Measurements from ENCODE around the gene PEPD. TPM values are rescaled to one million over a fixed set of nuclear protein-coding genes. Genes with fewer than 3 reads are reported as not detected.

PEPD gene
- total RNA-seq, 1 experiment from 2014 or later, result 116 TPM

GRCh38 chr19:33503030-33503429 is 18.6 kb downstream of the PEPD start:
- TF ChIP-seq, protein P1, sequence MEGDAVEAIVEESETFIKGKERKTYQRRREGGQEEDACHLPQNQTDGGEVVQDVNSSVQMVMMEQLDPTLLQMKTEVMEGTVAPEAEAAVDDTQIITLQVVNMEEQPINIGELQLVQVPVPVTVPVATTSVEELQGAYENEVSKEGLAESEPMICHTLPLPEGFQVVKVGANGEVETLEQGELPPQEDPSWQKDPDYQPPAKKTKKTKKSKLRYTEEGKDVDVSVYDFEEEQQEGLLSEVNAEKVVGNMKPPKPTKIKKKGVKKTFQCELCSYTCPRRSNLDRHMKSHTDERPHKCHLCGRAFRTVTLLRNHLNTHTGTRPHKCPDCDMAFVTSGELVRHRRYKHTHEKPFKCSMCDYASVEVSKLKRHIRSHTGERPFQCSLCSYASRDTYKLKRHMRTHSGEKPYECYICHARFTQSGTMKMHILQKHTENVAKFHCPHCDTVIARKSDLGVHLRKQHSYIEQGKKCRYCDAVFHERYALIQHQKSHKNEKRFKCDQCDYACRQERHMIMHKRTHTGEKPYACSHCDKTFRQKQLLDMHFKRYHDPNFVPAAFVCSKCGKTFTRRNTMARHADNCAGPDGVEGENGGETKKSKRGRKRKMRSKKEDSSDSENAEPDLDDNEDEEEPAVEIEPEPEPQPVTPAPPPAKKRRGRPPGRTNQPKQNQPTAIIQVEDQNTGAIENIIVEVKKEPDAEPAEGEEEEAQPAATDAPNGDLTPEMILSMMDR (IDR thresholded peaks at IDR 0.05; ENCODE audit: insufficient read depth in 1 of 2, low read depth in 1 of 2, low read length in 1 of 2, severe bottlenecking in 1 of 2, unreplicated experiment in 1 of 2), result no peak
- H3K36me3 Mint-ChIP-seq (ENCODE audit: insufficient read depth, unreplicated experiment), result peaks cover 13% of the 10 kb centered on the region
- H3K9me3 Mint-ChIP-seq (ENCODE audit: unreplicated experiment), result no peaks in the 10 kb centered on the region
- ChIA-PET POLR2A (no interaction called here), CTCF (no interaction called here)
- H3K27me3 Mint-ChIP-seq (ENCODE audit: insufficient read depth, unreplicated experiment), result no peaks in the 10 kb centered on the region
- H3K9me3 ChIP-seq, result no peaks in the 10 kb centered on the region
- H3K27ac Mint-ChIP-seq (ENCODE audit: unreplicated experiment), result no peak overlapping the region
- H3K4me3 ChIP-seq (ENCODE audit: low read depth, low read length), result no peak overlapping the region
- no peaks in the 10 kb centered on the region for H3K4me1 ChIP-seq
- H3K4me1 Mint-ChIP-seq (ENCODE audit: low read depth, unreplicated experiment), result no peaks in the 10 kb centered on the region
- no peaks in the 10 kb centered on the region for H3K27me3 ChIP-seq (replicated peaks; ENCODE audit: control insufficient read depth, insufficient read depth, low read length)
- no peak overlapping the region for H3K4me3 Mint-ChIP-seq (ENCODE audit: unreplicated experiment)
- no peaks in the 10 kb centered on the region; the same call in 1 of the 2 replicates for H3K36me3 ChIP-seq (ENCODE audit: control insufficient read depth, insufficient read depth, low read length)
- no peak for DNase-seq
- intact Hi-C loops (cut with micrococcal nuclease; ENCODE audit: unreplicated experiment), result no loop called here
- BruUV-seq (replicated peaks), result no TSS peak

GRCh38 chr19:33502521-33502920 is 19.1 kb downstream of the PEPD start:
- Histone ChIP-seq H3K4me3 (ENCODE audit: low read depth, low read length) (no peak overlapping the region), H3K36me3 (ENCODE audit: control insufficient read depth, insufficient read depth, low read length) (no peaks in the 10 kb centered on the region; the same call in 1 of the 2 replicates), H3K4me1 (no peaks in the 10 kb centered on the region), H3K27me3 (replicated peaks; ENCODE audit: control insufficient read depth, insufficient read depth, low read length) (no peaks in the 10 kb centered on the region), H3K9me3 (no peaks in the 10 kb centered on the region)
- BruUV-seq (replicated peaks), result no TSS peak
- Mint-ChIP-seq H3K36me3 (ENCODE audit: insufficient read depth, unreplicated experiment) (peaks cover 13% of the 10 kb centered on the region), H3K4me1 (ENCODE audit: low read depth, unreplicated experiment) (no peaks in the 10 kb centered on the region), H3K9me3 (ENCODE audit: unreplicated experiment) (no peaks in the 10 kb centered on the region), H3K27ac (ENCODE audit: unreplicated experiment) (no peak overlapping the region), H3K4me3 (ENCODE audit: unreplicated experiment) (no peak overlapping the region), H3K27me3 (ENCODE audit: insufficient read depth, unreplicated experiment) (no peaks in the 10 kb centered on the region)
- intact Hi-C loops (cut with micrococcal nuclease; ENCODE audit: unreplicated experiment), result no loop called here
- ChIA-PET POLR2A (no interaction called here), CTCF (no interaction called here)
- DNase-seq, result no peak
- TF ChIP-seq, protein P1 (IDR thresholded peaks at IDR 0.05; ENCODE audit: insufficient read depth in 1 of 2, low read depth in 1 of 2, low read length in 1 of 2, severe bottlenecking in 1 of 2, unreplicated experiment in 1 of 2), result no peak

GRCh38 chr19:33501693-33502356 is 19.8 kb downstream of the PEPD start:
- ChIA-PET CTCF (no interaction called here), POLR2A (no interaction called here)
- intact Hi-C loops (cut with micrococcal nuclease; ENCODE audit: unreplicated experiment), result no loop called here
- Mint-ChIP-seq H3K4me3 (ENCODE audit: unreplicated experiment) (no peak overlapping the region), H3K27ac (ENCODE audit: unreplicated experiment) (no peak overlapping the region), H3K27me3 (ENCODE audit: insufficient read depth, unreplicated experiment) (no peaks in the 10 kb centered on the region), H3K36me3 (ENCODE audit: insufficient read depth, unreplicated experiment) (peaks cover 15% of the 10 kb centered on the region), H3K4me1 (ENCODE audit: low read depth, unreplicated experiment) (no peaks in the 10 kb centered on the region), H3K9me3 (ENCODE audit: unreplicated experiment) (no peaks in the 10 kb centered on the region)
- no peaks in the 10 kb centered on the region for H3K9me3 ChIP-seq
- no peaks in the 10 kb centered on the region for H3K4me1 ChIP-seq
- BruUV-seq (replicated peaks), result no TSS peak
- no peaks in the 10 kb centered on the region for H3K27me3 ChIP-seq (replicated peaks; ENCODE audit: control insufficient read depth, insufficient read depth, low read length)
- no peak for DNase-seq
- no peaks in the 10 kb centered on the region; the same call in 1 of the 2 replicates for H3K36me3 ChIP-seq (ENCODE audit: control insufficient read depth, insufficient read depth, low read length)
- TF ChIP-seq, protein P1 (IDR thresholded peaks at IDR 0.05; ENCODE audit: insufficient read depth in 1 of 2, low read depth in 1 of 2, low read length in 1 of 2, severe bottlenecking in 1 of 2, unreplicated experiment in 1 of 2), result no peak
- H3K4me3 ChIP-seq (ENCODE audit: low read depth, low read length), result no peak overlapping the region
